ENCODE results near the gene PRXL2B.

Gene PRXL2B

DNA sequence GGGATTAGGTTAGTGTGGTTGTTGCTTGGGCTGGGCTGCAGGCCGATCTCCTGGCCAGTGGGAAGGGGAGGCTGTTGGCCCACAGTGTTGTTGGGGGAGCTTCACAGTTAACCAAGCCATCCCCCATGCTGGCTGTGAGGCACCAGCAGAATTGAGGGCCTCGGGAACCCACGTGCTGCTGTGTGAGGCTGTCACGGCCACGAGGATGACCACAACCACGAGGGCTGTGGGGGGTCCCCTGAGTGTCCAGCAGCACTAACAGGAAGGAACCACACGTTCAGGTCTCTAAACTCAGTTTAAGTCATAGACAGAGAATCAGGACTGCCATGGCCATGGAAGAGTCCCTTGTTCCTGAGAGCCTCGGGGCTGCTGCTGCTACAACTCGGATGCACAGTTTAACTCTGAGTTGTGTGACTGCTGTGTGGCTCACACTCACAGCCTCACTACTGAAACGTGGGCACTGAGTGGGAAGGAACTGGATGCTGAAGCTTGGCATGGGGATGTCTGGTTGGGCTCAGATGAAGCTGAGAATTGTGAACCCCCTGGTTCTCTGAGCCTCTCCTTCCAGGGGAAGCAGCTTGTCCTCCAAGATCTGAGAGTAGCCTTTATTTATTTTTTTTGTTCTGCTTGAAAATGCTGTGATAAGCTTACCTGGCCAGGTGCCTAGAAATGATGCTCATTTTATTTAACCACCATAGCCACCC, 51.0 kb downstream of the PRXL2B start:
- DNase-seq (ENCODE audit: low read depth), result no peak

DNA sequence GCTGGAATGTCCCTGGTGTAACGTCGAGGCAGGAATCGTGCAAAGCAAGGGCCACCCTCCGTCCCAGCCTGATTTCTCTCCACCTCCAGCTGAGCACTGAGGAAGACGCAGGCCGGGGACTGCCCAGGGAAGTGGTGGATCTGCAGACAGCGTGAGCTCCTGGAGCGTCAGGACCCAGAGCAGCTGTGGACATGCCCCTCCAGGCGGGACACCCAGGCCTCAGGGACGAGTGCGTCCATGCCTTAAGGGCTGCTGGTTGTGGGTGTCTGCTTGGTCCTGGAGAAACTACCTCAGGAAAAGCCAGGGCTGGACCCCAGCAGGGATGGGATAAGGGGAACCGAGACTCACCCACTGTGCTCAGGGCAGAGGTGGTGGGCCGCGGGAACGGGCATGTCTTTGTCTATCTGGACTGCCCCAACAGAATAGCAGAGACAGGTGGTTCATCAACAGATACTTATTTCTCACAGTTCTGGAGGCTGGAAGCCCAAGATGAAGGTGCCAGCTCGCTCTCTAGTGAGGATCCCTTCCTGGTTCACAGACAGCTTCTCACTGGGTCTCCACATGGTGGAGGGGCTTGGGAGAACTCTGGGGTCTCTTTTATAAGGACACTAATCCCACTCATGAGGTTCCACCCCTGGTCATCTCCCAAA, 52.0 kb downstream of the PRXL2B start:
- no peak for DNase-seq (ENCODE audit: low read depth)

DNA sequence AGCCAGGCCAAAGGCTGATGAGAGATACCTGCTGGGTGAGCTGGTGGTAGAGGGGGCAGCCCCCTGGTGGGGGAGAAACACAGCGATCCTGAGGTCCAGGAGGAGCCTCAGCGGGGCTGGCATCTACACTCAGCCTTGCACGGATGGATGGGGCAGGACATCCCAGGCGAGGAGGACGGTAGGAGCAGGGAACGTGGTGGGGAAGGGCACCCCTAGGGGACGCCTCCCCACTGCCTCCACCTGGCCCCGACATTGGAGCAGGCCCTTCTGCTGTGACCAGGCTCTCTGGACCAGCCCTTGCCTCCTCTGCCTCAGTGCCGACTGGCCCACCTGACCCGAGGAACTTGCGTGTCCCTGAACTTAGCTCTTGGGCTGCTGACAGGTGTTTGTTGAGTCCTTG, 52.6 kb downstream of the PRXL2B start:
- no peak for DNase-seq (ENCODE audit: low read depth)

DNA sequence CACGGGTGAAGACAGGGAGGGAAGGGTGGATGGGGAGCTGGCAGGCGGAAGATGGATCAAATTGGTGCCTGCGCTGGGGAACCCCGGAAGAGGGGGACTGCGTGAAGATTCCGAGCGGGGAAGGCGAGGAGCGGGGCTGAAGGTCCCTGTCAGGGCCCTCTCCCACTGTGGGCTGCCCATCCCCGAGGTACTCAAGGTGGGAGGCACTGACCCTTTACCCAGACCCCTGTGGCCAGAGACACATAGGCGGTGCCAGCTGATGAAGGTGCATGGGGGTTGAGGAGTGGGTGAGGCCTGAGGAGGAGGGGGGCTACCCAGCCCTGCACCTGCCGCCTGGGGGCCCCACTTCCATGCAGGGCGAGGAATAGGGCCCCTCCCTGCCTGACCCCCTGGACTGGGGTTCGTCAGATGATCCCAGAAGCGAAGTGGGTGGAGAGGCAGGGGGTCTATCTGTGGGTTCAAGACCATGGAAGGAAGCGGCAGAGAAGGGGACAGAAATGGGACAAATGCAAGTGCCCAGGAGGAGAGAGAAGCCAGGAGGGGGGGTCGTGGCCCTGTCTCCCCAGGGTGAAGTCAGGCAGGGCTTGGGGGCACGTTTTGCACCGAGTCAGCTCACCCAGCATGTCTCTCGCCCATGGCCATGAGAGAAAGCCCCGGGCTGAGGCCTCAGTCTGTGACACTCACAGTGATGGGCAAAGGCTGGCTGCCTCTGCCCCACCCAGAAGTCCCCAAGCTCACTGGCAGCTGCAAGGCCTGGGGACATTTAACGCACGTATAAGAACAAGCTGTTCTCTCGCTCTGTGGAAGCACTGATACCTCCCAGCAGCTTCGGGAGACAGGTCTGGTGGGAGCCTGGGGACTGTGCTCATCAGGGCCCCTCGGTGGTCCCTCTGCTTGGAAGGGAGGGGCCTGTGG, 53.3 kb downstream of the PRXL2B start:
- DNase-seq (ENCODE audit: low read depth), result no peak

DNA sequence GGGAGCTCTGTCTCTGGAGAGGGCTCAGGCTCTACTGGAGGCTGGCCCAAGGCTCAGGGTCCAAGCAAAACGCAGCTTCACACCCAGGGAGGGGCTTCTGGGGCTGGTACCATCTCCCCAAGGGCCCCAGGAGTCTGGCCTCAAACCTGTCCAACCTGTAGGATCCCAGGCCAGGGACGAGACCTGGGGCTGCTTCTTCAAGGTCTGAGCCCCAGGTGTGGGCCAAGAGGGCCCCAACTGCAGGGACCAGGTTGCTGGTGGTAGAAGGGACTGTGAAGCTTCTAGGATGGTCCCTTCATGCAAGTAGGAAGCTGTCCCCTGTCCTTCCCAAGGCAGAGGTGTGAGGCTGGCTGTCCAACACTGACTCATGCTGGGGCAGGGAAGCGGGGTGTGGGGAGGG, 54.0 kb downstream of the PRXL2B start:
- DNase-seq (ENCODE audit: low read depth), result no peak
